HG02884 (cell line): ENCODE data around the gene HCRT.
"Not testable (repeated sequence)": the region's sequence is repeated elsewhere in the genome, so short reads cannot be mapped to it uniquely, and the experiment has no call there.

Source experiments
- ATAC-seq: cut with Tn5 transposase; IDR thresholded peaks from one replicate; pipeline ENCODE4 v1.9.1; 2021; ENCODE audit warnings: mild to moderate bottlenecking, moderate library complexity; ENCODE audit not compliant: unreplicated experiment

The HCRT gene

GRCh38 chr17:42141382-42141781, 43.9 kb downstream of the HCRT start:
- ATAC-seq = no peak

- ATAC-seq = not testable (repeated sequence)
These were observed 44.6 kb downstream of the HCRT start for GRCh38 chr17:42140690-42141089.

GRCh38 chr17:42138749-42139492, 46.3 kb downstream of the HCRT start:
- ATAC-seq = no peak

GRCh38 chr17:42136654-42137051, 48.6 kb downstream of the HCRT start:
- ATAC-seq = no peak

- ATAC-seq = no peak
These were observed 49.3 kb downstream of the HCRT start for GRCh38 chr17:42135664-42136653.

GRCh38 chr17:42135151-42135550, 50.1 kb downstream of the HCRT start:
- ATAC-seq = no peak
